Mammary epithelial cell (primary cell): ENCODE results near the gene CA10.

Source experiments
- CTCF ChIP-seq, 2 donors: IDR thresholded peaks in 1 of 2; conservative IDR thresholded peaks in 1 of 2; 2 replicates each; pipeline ENCODE4 v1.5.1; 2011 to 2012; ENCODE audit warnings: inconsistent platforms in 2 of 2, low read length in 2 of 2, mild to moderate bottlenecking in 2 of 2, control low read depth in 1 of 2, low read depth in 1 of 2; ENCODE audit not compliant: insufficient read depth in 1 of 2; ENCODE audit errors: extremely low read depth in 1 of 2
- EZH2 ChIP-seq: IDR thresholded peaks from 2 replicates; pipeline ENCODE4 v1.6.1; 2012; ENCODE audit warnings: low read length, inconsistent platforms, borderline replicate concordance

- no peak for TF ChIP-seq CTCF (conservative IDR thresholded peaks at IDR 0.05 in 1 of 2, IDR thresholded peaks at IDR 0.05 in 1 of 2; ENCODE audit: extremely low read depth in 1 of 2, insufficient read depth in 1 of 2, low read depth in 1 of 2, low read length in 2 of 2)
- no peak for TF ChIP-seq EZH2
Observed at GRCh38 chr17:51802544-51802943, 356.0 kb downstream of the CA10 start.
